GM12872 (cell line): ENCODE data around the gene IFNL1.

Experiments
- CTCF ChIP-seq: IDR thresholded peaks from 3 replicates; pipeline ENCODE4 v1.5.1; 2011; ENCODE audit warnings: low read depth, mild to moderate bottlenecking, low read length, moderate library complexity; ENCODE audit not compliant: insufficient read depth

Gene IFNL1

GRCh38 chr19:39253374-39254149, 42.6 kb upstream of the IFNL1 start:
- no peak for TF ChIP-seq CTCF

- no peak for TF ChIP-seq CTCF
Measured at GRCh38 chr19:39254531-39255345, 41.5 kb upstream of the IFNL1 start.

GRCh38 chr19:39257227-39257626, 39.0 kb upstream of the IFNL1 start:
- no peak for TF ChIP-seq CTCF

GRCh38 chr19:39261704-39262103, 34.5 kb upstream of the IFNL1 start:
- no peak for TF ChIP-seq CTCF

GRCh38 chr19:39262496-39262895, 33.7 kb upstream of the IFNL1 start:
- TF ChIP-seq CTCF = no peak

- TF ChIP-seq CTCF = 0 out of 3 replicates have a peak, but pooled peaks have one; percentile 4
Measured at GRCh38 chr19:39263912-39264305, 32.3 kb upstream of the IFNL1 start.
